ENCODE data around the gene ZNF100. TPM values are rescaled to one million over a fixed set of nuclear protein-coding genes. Genes with fewer than 3 reads are reported as not detected.

Gene ZNF100
- 2.4 and 3.1 TPM in 2 replicates for total RNA-seq

DNA sequence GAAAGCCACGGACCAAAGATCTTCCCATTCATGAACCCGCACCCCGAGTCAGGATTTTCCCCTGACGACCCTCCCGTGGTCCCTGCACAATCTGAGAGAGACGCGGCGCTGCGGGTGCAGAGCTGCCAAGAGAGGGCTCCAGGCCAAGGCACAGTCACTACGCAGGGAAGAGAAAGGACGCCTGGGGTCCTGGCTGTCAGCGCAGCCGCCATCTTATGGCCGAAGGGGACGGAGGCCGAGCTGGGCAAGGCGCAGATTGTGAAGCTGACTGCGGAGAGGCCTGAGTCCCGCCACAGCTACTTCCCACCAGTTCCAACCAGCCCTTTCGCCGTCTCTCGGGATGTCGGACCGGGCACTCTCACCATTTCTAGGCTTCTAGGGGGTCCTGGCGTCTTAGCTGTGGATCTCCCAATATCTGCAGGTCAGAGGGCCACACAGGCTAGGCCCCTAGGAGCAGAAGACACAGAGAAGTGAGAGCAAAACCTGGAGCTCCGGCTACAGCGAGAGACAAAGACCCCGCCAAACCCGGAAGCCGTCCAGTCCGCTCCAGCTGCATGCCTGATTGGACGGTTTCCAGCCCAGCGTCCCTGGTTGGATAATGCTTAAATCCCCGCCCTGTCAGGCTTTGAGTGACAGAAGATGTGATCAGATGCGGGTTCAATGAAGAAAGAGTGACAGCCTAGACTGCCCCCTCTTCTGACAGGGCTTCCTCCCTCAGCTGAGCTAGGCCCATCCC is at the start of gene ZNF100:
TSS of gene ZNF100 (minus strand) at position 515 of the 736 bp plus-strand sequence. CDS start at position 365, 150 bp downstream.

Other genes starting within 250 kb of the ZNF100 start
- gene ZNF43, start 68.6 kb upstream of the ZNF100 start, total RNA-seq: 5.6 and 5.8 TPM in 2 replicates
- 0.50 and 2.1 TPM in 2 replicates for gene ZNF208, start 243.4 kb upstream of the ZNF100 start, total RNA-seq